Measurements from ENCODE around the gene IFIT1B.

The IFIT1B gene

GRCh38 chr10:89414146-89414878, 36.5 kb downstream of the IFIT1B start, which contains the start of gene IFIT5:
IFIT5 (plus strand) TSS chr10:89414568; CDS start chr10:89414799, 231 bp downstream.
- peak; percentile 66 for DNase-seq (ENCODE audit: low read depth)

GRCh38 chr10:89414879-89415821, 37.3 kb downstream of the IFIT1B start:
- DNase-seq (ENCODE audit: low read depth) = peak; percentile 45

GRCh38 chr10:89416465-89416864, 38.6 kb downstream of the IFIT1B start:
- no peak for DNase-seq (ENCODE audit: low read depth)

- DNase-seq (ENCODE audit: low read depth) = peak; percentile 26
These were observed 41.7 kb downstream of the IFIT1B start for GRCh38 chr10:89419548-89419947.

- no peak for DNase-seq (ENCODE audit: low read depth)
These were observed 43.2 kb downstream of the IFIT1B start for GRCh38 chr10:89421018-89421476.

GRCh38 chr10:89425000-89425399, 47.1 kb downstream of the IFIT1B start:
- DNase-seq (ENCODE audit: low read depth) = no peak

GRCh38 chr10:89426230-89426868, 48.5 kb downstream of the IFIT1B start:
- DNase-seq (ENCODE audit: low read depth) = peak; percentile 51

- DNase-seq (ENCODE audit: low read depth) = peak; percentile 50
These were observed 49.8 kb downstream of the IFIT1B start for GRCh38 chr10:89427629-89428028.

GRCh38 chr10:89428877-89429276, 51.0 kb downstream of the IFIT1B start:
- DNase-seq (ENCODE audit: low read depth) = peak; percentile 17

GRCh38 chr10:89431977-89432376, 54.1 kb downstream of the IFIT1B start:
- DNase-seq (ENCODE audit: low read depth) = no peak
